Fibroblast of mammary gland (primary cell): ENCODE results near the gene COL28A1.
"Not testable (repeated sequence)": the region's sequence is repeated elsewhere in the genome, so short reads cannot be mapped to it uniquely, and the experiment has no call there.

Source experiments
- DNase-seq: peaks from one replicate; pipeline ENCODE4 v3.0.0-alpha.2; 2010; ENCODE audit warnings: low read depth
- H3K4me3 ChIP-seq: 2 replicates; pipeline ENCODE4 v1.5.1; 2011; ENCODE audit warnings: low read depth, mild to moderate bottlenecking, low read length, moderate library complexity; ENCODE audit not compliant: control insufficient read depth
- TF ChIP-seq, protein P1 (sequence below): conservative IDR thresholded peaks from 2 replicates; pipeline ENCODE4 v1.5.1; 2011; ENCODE audit warnings: low read depth, low read length, inconsistent platforms; ENCODE audit not compliant: control insufficient read depth, insufficient read depth

The COL28A1 gene

DNA sequence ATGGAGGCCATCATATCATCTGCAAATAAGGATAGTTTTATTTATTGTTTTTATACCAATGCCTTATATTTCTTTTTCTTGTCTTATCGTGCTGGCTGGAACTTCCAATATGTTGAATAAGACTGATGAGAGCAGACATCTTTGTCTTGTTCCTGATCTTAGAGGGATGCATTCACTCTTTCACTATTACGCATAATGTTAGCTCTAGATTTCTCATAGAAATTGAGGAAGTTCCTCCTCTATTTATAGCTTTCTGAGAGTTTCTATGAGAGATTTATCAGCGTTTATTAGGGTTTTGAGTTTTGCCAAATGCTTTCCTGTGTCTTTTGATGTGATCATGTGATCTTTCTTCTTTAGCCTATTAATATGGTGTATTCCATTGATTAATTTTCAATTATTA lies 49.3 kb downstream of the COL28A1 start:
- TF ChIP-seq, protein P1, sequence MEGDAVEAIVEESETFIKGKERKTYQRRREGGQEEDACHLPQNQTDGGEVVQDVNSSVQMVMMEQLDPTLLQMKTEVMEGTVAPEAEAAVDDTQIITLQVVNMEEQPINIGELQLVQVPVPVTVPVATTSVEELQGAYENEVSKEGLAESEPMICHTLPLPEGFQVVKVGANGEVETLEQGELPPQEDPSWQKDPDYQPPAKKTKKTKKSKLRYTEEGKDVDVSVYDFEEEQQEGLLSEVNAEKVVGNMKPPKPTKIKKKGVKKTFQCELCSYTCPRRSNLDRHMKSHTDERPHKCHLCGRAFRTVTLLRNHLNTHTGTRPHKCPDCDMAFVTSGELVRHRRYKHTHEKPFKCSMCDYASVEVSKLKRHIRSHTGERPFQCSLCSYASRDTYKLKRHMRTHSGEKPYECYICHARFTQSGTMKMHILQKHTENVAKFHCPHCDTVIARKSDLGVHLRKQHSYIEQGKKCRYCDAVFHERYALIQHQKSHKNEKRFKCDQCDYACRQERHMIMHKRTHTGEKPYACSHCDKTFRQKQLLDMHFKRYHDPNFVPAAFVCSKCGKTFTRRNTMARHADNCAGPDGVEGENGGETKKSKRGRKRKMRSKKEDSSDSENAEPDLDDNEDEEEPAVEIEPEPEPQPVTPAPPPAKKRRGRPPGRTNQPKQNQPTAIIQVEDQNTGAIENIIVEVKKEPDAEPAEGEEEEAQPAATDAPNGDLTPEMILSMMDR = no peak
- no peak for DNase-seq

GRCh38 chr7:7484072-7484471 lies 51.6 kb downstream of the COL28A1 start:
- TF ChIP-seq, protein P1 = no peak
- no peak for DNase-seq
- no peak overlapping the region for H3K4me3 ChIP-seq

More for the DNA sequence above, 49.3 kb downstream of the COL28A1 start:
- no peak overlapping the region for H3K4me3 ChIP-seq

GRCh38 chr7:7481802-7482201 lies 53.9 kb downstream of the COL28A1 start:
- TF ChIP-seq, protein P1 = no peak
- DNase-seq = no peak

DNA sequence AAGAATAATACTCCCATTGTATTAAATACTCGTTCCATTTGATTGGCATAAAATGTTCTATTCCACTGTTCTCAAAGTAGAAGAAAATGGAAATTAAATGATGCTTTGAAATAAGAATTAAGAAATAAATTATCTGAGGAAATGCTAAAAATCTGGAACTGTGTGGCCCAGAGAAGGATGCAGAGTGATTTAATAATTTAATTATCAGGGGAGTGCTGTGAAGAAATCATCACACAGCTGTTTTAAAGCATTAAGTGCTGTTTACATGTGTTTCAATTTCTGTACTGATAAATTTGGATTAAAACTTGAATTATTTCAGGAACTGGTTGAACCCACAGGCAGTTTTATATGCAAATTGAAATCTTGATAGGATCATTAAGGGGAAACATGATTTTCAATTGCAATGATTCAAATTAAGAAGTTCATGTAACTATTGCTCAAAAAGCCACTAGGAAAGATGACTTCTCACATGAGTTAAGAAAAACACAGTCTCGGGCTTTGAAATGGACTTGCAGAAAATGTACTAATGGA lies 56.3 kb downstream of the COL28A1 start:
- TF ChIP-seq, protein P1 = no peak
- no peak for DNase-seq
- no peak overlapping the region for H3K4me3 ChIP-seq

More at GRCh38 chr7:7481802-7482201, 53.9 kb downstream of the COL28A1 start:
- no peak overlapping the region for H3K4me3 ChIP-seq

DNA sequence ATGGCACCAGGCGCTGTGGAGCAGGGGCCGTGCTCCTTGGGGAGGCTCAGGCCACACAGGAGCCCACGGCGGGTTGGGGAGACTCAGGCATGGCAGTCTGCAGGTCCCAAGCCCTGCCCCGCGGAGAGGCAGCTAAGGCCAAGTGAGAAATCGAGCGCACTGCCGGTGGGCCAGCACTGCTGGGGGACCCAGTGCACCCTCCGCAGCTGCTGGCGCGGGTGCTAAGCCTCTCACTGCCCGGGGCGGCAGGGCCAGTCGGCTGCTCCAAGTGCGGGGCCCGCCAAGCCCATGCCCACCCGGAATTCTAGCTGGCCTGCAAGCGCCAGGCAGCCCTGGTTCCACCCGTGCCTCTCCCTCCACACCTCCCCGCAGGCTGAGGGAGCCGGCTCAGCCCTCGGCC lies 57.1 kb downstream of the COL28A1 start:
- DNase-seq = no peak
- TF ChIP-seq, protein P1 = no peak
- H3K4me3 ChIP-seq = no peak overlapping the region

DNA sequence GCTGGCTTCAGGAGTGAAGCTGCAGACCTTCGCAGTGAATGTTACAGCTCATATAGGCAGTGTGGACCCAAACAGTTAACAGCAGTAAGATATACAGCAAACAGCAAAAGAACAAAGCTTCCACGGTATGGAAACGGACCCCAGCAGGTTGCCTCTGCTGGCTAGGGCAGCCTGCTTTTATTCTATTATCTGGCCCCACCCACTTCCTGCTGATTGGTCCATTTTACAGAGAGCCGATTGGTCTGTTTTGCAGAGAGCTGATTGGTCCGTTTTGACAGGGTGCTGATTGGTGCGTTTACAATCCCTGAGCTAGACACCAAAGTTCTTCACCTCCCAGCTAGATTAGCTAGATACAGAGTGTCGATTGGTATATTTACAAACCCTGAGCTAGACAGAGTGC lies 58.0 kb downstream of the COL28A1 start:
- not testable (repeated sequence) for DNase-seq, H3K4me3 ChIP-seq

GRCh38 chr7:7476381-7476780 lies 59.3 kb downstream of the COL28A1 start:
- TF ChIP-seq, protein P1 = no peak
- no peak for DNase-seq
- no peak overlapping the region for H3K4me3 ChIP-seq
